PC-3 (cell line): Measurements from ENCODE around the gene TPPP3. TPM values are rescaled to one million over a fixed set of nuclear protein-coding genes. Genes with fewer than 3 reads are reported as not detected.
"Not testable (repeated sequence)": the region's sequence is repeated elsewhere in the genome, so short reads cannot be mapped to it uniquely, and the experiment has no call there.

Experiments used
- ATAC-seq: fragments of 200-7000 bp; cut with Tn5 transposase; 2 replicates; pipeline ENCODE4 v1.9.1; 2020; ENCODE audit warnings: mild to moderate bottlenecking, moderate library complexity
- BruUV-seq: library from RNA; stranded (reverse); fragments of 400-500 nt; replicated peaks from 2 replicates; lab custom pipeline; 2021; lab: Mats Ljungman, UMichigan
- CTCF ChIA-PET: fragments of 300-600 bp; sonication (Branson Sonifier 250); formaldehyde crosslinking; loops from one replicate; lab custom pipeline; 2022; ENCODE audit warnings: antibody characterized with exemption; lab: Charles Lee
- POLR2A ChIA-PET: fragments of 300-600 bp; sonication (Branson Sonifier 250); formaldehyde crosslinking; loops from one replicate; lab custom pipeline; 2022; ENCODE audit warnings: antibody characterized with exemption; ENCODE audit not compliant: unreplicated experiment; lab: Charles Lee
- DNase-seq: peaks from one replicate; pipeline ENCODE4 v3.0.0-alpha.2; 2015
- H2AFZ ChIP-seq: fragments of 300-600 bp; sonication (generic); 2 replicates; pipeline ENCODE4 v1.6.0; 2016; ENCODE audit warnings: antibody characterized with exemption, low read length
- H3F3A ChIP-seq: fragments of 300-600 bp; sonication (generic); one replicate; pipeline ENCODE4 v1.6.0; 2017; ENCODE audit warnings: antibody characterized with exemption, low read length, control low read depth, mild to moderate bottlenecking; ENCODE audit not compliant: unreplicated experiment
- H3K27ac ChIP-seq: fragments of 300-600 bp; sonication (generic); 2 replicates; pipeline ENCODE4 v1.5.1; 2016; ENCODE audit warnings: mild to moderate bottlenecking, low read length
- H3K27me3 ChIP-seq: fragments of 300-600 bp; sonication (generic); 2 replicates; pipeline ENCODE4 v1.6.1; 2016; ENCODE audit warnings: low read length, mixed read lengths
- H3K36me3 ChIP-seq: fragments of 300-600 bp; sonication (generic); 2 replicates; pipeline ENCODE4 v1.6.1; 2016; ENCODE audit warnings: low read depth, mixed run types, low read length, mixed read lengths
- H3K4me1 ChIP-seq: fragments of 300-600 bp; sonication (generic); 2 replicates; pipeline ENCODE4 v1.5.1; 2016; ENCODE audit warnings: low read length; ENCODE audit not compliant: insufficient read depth
- H3K4me2 ChIP-seq: fragments of 300-600 bp; sonication (generic); 2 replicates; pipeline ENCODE4 v1.6.0; 2016; ENCODE audit warnings: low read length
- H3K4me3 ChIP-seq: fragments of 300-600 bp; sonication (generic); 2 replicates; pipeline ENCODE4 v1.5.1; 2016; ENCODE audit warnings: mild to moderate bottlenecking, low read length, mixed read lengths
- H3K79me2 ChIP-seq: fragments of 300-600 bp; sonication (generic); 2 replicates; pipeline ENCODE4 v1.6.1; 2017; ENCODE audit warnings: low read length, mixed read lengths
- H3K9ac ChIP-seq: fragments of 300-600 bp; sonication (generic); 2 replicates; pipeline ENCODE4 v1.6.0; 2016; ENCODE audit warnings: mild to moderate bottlenecking, low read length
- H3K9me2 ChIP-seq: fragments of 300-600 bp; sonication (generic); replicated peaks from 2 replicates; pipeline ENCODE4 v1.6.1; 2016; ENCODE audit warnings: mixed run types, low read length, mixed read lengths
- H3K9me3 ChIP-seq: fragments of 300-600 bp; sonication (generic); 2 replicates; pipeline ENCODE4 v1.6.1; 2016; ENCODE audit warnings: low read length, mixed read lengths
- H4K20me1 ChIP-seq: fragments of 300-600 bp; sonication (generic); 2 replicates; pipeline ENCODE4 v1.6.1; 2016; ENCODE audit warnings: low read length, mixed read lengths
- EZH2 ChIP-seq: fragments of 300-600 bp; sonication (generic); IDR thresholded peaks from one replicate; pipeline ENCODE4 v1.6.1; 2017; ENCODE audit warnings: antibody characterized with exemption, mild to moderate bottlenecking, low read length; ENCODE audit not compliant: unreplicated experiment
- EZH2phosphoT487 ChIP-seq: fragments of 300-600 bp; sonication (generic); IDR thresholded peaks from 2 replicates; pipeline ENCODE4 v1.6.1; 2018; ENCODE audit warnings: mild to moderate bottlenecking, antibody characterized with exemption, low read length, borderline replicate concordance
- intact Hi-C: fragments of 100-400 bp; cut with micrococcal nuclease; formaldehyde crosslinking; loops from 2 replicates; pipeline ENCODE4 v1.9.0; 2023
- total RNA-seq: library from RNA; depleted of rRNA; stranded (reverse); fragments of >200 nt; gene quantifications from 2 replicates; pipeline ENCODE4 v1.2.3, GENCODE V29; 2014
- TF ChIP-seq, protein P1 (sequence below): fragments of 300-600 bp; sonication (generic); conservative IDR thresholded peaks from 2 replicates; pipeline ENCODE4 v1.5.1; 2017; ENCODE audit warnings: antibody characterized with exemption, low read depth, mild to moderate bottlenecking, low read length

TPPP3 gene
- total RNA-seq, 1 experiment from 2014 or later: not detected

DNA sequence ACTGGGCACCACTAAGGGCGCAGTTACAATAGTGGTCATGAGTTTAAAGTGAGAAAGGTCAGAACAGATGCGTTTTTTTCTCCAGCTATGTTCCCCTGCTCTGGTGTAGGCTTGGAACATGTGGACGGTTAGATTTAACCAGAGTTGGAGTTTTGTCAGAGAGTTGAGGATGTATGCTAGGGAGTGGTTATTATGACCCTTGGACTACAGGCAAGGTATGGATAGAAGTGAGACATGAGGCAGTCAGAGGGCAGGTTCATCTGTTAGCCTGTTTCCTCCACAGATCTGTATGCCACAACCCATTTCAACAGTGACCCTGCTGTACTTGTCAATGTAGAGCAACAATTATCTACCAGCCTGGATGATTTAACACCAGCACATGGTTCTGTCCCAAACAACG, 22.6 kb downstream of the TPPP3 start:
- DNase-seq (no peak), ATAC-seq (no peak)
- TF ChIP-seq EZH2 (no peak), EZH2phosphoT487 (no peak)
- TF ChIP-seq, protein P1, sequence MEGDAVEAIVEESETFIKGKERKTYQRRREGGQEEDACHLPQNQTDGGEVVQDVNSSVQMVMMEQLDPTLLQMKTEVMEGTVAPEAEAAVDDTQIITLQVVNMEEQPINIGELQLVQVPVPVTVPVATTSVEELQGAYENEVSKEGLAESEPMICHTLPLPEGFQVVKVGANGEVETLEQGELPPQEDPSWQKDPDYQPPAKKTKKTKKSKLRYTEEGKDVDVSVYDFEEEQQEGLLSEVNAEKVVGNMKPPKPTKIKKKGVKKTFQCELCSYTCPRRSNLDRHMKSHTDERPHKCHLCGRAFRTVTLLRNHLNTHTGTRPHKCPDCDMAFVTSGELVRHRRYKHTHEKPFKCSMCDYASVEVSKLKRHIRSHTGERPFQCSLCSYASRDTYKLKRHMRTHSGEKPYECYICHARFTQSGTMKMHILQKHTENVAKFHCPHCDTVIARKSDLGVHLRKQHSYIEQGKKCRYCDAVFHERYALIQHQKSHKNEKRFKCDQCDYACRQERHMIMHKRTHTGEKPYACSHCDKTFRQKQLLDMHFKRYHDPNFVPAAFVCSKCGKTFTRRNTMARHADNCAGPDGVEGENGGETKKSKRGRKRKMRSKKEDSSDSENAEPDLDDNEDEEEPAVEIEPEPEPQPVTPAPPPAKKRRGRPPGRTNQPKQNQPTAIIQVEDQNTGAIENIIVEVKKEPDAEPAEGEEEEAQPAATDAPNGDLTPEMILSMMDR: no peak
- CTCF ChIA-PET: no interaction called here
- Histone ChIP-seq H3K4me3 (no peak overlapping the region), H3K27me3 (no peaks in the 10 kb centered on the region), H3K79me2 (no peaks in the 10 kb centered on the region), H3K4me2 (no peak overlapping the region), H2AFZ (no peak overlapping the region), H3K9me2 (no peaks in the 10 kb centered on the region), H3F3A (no peaks in the 10 kb centered on the region), H4K20me1 (no peaks in the 10 kb centered on the region), H3K36me3 (no peaks in the 10 kb centered on the region), H3K4me1 (no peaks in the 10 kb centered on the region), H3K27ac (no peak overlapping the region), H3K9ac (no peak overlapping the region), H3K9me3 (no peaks in the 10 kb centered on the region)
- intact Hi-C loops: no loop called here
- no TSS peak for BruUV-seq
- POLR2A ChIA-PET: no interaction called here

DNA sequence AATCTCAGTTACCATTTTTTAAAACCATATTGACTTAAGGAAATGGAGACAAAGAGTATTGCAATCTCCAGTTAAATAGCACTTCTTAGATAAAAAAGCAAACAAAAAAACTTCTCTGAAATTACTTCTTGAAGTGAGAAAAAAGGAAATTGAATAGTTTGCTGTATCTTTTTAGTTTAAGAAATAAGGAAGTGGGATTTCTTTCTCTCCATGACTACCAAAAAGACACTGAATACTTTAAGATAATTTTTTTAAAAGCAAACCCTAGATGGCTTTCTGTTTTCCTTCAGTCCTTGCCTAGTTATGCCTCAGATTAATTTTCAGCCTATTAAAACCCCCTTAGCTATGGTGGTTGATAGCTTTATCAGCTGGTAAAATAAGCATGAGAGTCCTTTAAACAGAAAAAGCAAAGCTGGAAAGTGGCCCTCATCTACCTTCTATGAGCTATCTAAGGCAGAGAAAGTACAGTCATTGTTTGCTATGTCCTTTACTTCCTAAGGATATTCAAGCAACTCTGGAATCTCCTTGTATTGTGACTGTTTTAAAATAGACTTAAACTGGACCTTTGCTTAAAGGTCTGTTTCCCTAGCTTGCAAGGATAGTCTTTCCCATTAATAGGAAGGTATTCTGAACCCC, 28.6 kb downstream of the TPPP3 start:
- no peak overlapping the region for H3K27ac ChIP-seq
- H3K4me1 ChIP-seq: no peaks in the 10 kb centered on the region
- DNase-seq: no peak
- no TSS peak for BruUV-seq
- intact Hi-C loops: loop anchor here (2.0 kb wide), 1 partner anchor 18 kb away; no protein-coding TSS in a partner anchor
- no peaks in the 10 kb centered on the region for H3K27me3 ChIP-seq
- no peak overlapping the region for H3K4me2 ChIP-seq
- H3F3A ChIP-seq: no peaks in the 10 kb centered on the region
- H3K9me2 ChIP-seq: no peaks in the 10 kb centered on the region
- H3K4me3 ChIP-seq: no peak overlapping the region
- H3K9ac ChIP-seq: no peak overlapping the region
- POLR2A ChIA-PET: no interaction called here
- H3K79me2 ChIP-seq: no peaks in the 10 kb centered on the region
- H3K36me3 ChIP-seq: no peaks in the 10 kb centered on the region
- no peak for TF ChIP-seq EZH2
- TF ChIP-seq, protein P1: no peak
- no peak for TF ChIP-seq EZH2phosphoT487
- H3K9me3 ChIP-seq: no peaks in the 10 kb centered on the region
- no peak overlapping the region for H2AFZ ChIP-seq
- no peaks in the 10 kb centered on the region for H4K20me1 ChIP-seq
- ATAC-seq: peak; percentile 49; the same call in 1 of the 2 replicates
- CTCF ChIA-PET: interaction anchor here (0.8 kb wide), 1 partner anchor 104 kb away, joined by 3 read pairs; no protein-coding TSS in a partner anchor

DNA sequence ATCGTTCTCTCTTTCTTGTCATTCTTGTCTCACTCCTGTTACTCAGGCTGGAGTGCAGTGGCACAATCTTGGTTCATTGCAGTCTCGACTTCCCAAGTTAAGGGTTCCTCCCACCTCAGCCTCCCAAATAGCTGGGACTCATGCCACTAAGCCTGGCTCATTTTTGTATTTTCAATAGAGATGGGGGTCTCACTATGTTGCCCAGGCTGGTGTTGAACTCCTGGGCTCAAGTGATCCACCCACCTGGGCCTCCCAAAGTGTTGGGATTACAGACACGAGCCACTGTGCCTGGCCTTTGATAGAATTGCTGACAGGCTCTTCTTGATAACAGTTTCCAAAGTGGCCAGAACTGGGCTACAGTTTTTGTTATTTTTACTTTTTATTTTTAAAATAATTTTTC, 32.3 kb downstream of the TPPP3 start:
- H4K20me1 ChIP-seq: no peaks in the 10 kb centered on the region
- no peak for ATAC-seq
- no TSS peak for BruUV-seq
- no peaks in the 10 kb centered on the region for H3K9me2 ChIP-seq
- no peak overlapping the region for H3K9ac ChIP-seq
- no peaks in the 10 kb centered on the region for H3K79me2 ChIP-seq
- ChIA-PET POLR2A (no interaction called here), CTCF (no interaction called here)
- intact Hi-C loops: no loop called here
- H3K4me1 ChIP-seq: no peaks in the 10 kb centered on the region
- DNase-seq: no peak
- H3F3A ChIP-seq: no peaks in the 10 kb centered on the region
- H3K27ac ChIP-seq: no peak overlapping the region
- H3K36me3 ChIP-seq: no peaks in the 10 kb centered on the region
- TF ChIP-seq, protein P1: no peak
- TF ChIP-seq EZH2 (no peak), EZH2phosphoT487 (no peak)
- H3K4me2 ChIP-seq: no peak overlapping the region
- no peaks in the 10 kb centered on the region for H3K9me3 ChIP-seq
- H3K27me3 ChIP-seq: no peaks in the 10 kb centered on the region
- H3K4me3 ChIP-seq: no peak overlapping the region
- H2AFZ ChIP-seq: no peak overlapping the region

DNA sequence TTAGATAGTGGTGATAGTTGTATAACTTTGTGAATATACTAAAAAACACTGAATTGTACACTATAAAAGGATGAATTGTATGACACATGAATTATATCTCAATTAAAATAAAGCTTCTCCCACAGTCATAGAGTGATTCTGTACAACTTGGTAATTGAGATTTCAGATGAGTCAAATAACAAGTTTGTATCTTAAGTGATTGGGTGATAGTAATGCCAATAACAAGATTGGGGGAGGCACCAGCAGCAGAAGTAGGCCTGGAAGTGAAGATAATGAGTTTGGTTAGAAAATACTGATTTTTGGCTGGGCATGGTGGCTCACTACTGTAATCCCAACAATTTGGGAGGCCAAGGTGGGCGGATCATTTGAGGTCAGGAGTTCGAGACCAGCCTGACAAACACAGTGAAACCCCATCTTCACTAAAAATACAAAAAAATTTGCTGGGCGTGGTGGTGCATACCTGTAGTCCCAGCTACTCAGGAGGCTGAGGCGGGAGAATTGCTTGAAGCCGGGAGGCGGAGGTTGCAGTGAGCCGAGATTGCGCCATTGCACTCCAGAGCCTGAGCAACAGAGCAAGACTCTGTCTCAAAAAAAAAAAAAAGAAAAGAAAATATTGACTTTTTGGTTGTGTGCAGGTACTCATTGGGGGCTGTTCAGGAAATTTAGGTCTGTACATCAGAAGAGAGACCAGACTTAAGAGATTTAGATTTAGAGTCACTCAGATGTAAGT, 33.6 kb downstream of the TPPP3 start:
- intact Hi-C loops, H3F3A ChIP-seq, BruUV-seq, CTCF ChIA-PET, H3K4me2 ChIP-seq, H3K36me3 ChIP-seq, H3K4me1 ChIP-seq, H4K20me1 ChIP-seq, H3K79me2 ChIP-seq, H2AFZ ChIP-seq, H3K9me2 ChIP-seq, POLR2A ChIA-PET, ATAC-seq, H3K4me3 ChIP-seq, H3K9me3 ChIP-seq, DNase-seq, H3K27ac ChIP-seq, H3K27me3 ChIP-seq, H3K9ac ChIP-seq: not testable (repeated sequence)
